HG02852 (cell line): ENCODE data around the gene SLC38A1.

Source experiments
- ATAC-seq: cut with Tn5 transposase; IDR thresholded peaks from one replicate; pipeline ENCODE4 v1.9.1; 2021; ENCODE audit warnings: mild to moderate bottlenecking, moderate library complexity; ENCODE audit not compliant: unreplicated experiment

The SLC38A1 gene

DNA sequence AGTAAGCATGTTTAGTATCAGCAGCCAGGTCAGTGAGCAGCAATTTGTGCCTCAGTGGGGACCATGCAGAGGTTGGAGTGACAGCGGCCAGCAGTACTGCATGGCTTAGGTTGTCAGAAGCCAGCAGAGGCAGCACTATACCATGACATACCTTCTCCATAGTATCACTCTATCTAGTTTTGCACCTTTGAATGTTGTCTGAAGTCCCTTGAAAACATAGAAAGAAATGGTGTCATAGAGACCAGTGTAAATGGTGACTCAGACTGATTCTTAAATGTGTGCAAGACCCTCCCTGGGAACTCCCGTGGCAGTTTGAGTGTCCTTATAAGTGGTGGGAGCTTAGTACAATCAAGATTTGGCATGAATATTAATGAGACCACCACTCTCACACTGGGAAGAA is 124.4 kb downstream of the SLC38A1 start:
- ATAC-seq = no peak

DNA sequence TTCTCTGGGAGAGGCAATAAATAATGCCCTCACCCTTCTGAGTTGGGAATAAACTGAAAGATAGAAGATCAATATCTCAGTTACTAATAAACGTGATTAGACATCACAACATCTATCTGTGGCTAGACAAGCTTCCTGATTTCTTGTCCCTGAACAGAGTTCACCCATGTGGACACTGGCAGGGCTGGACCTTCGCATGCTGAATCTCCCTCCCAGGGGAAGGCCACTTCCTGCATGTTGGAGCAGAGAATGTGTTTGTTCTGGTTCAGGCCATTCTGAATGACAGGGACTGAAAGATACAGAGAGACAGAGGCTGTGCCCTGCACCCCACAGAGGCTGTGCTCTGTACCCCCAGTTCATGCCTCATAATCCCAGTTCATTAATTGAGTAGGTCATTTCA is 132.6 kb downstream of the SLC38A1 start:
- ATAC-seq = no peak

DNA sequence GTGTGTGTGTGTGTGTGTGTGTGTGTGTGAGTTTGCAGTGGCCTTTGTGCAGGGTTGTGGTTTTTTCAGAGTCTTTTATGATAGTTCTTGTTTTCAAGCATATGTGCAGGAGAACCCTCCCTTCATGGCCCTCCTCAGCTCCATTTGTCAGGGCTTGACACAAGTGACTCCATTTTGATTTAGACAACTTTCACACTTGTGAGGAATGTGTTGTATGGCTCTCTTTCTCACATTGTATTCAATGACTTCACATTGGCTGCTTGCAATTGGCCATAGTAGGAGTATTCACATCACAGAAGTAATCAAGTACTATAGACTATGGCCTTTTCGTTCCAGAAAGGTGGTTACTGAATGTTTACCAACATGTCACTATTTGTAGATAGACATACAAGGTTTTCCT is 133.1 kb downstream of the SLC38A1 start:
- ATAC-seq = no peak

DNA sequence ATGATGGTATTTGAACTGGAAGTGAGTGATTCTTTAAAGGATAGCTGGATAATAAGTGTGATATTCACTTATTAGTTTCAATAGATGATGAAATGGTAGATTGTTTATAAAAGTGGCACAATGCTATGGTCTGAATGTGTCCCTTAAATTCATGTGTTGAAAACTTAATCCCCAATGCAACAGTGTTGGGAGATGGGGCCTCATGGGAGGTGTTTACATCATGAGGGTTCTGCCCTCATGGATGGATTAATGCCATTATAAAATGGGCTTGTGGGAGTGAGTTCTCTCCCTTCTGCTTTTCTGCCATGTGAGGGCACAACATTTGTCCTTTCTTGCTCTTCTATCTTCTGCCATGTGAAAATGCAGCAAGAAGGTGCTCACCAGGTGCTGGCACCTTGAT is 134.0 kb downstream of the SLC38A1 start:
- ATAC-seq = no peak

DNA sequence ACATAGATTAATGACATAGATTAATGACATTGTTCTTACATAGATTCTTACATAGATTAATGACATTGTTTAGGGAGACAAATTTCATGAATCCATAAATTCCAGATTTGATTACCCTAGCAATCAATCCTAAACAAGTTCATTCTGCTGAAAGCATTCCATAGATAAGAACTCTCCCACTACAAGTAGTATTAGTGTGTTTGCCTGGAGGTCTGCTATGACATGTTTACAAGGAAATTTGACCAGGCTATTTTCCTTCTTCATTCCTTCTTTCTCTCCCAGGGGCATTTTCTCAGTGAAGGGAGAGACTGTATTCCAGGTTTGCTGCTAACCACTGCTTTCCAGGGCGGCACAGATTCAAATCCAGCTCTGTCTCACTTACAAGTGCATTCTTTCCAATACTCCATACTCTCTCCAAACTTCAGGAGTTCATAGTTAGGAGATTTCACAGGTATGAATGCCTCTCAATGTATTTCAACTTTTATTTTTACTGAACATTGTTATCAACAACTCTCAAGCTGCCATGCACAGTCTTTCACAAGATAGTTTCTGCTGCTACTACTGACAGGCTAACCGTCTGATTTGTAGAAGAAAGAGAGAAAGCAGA is 134.5 kb downstream of the SLC38A1 start:
- ATAC-seq = no peak

DNA sequence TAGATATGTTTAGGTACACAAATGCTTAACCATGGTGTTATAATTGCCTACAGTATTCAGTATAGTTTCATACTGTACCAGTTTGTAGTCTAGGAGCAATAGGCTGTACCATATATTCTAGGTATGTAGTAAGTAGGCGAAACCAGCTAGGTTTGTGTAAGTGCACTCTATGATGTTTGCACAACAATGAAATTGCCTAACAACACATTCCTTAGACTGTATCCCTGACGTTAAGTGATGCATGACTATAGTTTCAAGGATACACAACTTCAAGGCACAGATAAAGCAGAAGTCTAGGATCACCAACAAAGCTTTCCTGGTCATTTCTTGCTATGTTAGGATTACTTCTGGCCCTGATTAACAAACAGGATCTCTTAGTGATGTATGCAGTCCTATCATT is 135.1 kb downstream of the SLC38A1 start:
- no peak for ATAC-seq
